DMS53 (cell line): ENCODE results near the gene SLC25A24.
"Not testable (repeated sequence)": the region's sequence is repeated elsewhere in the genome, so short reads cannot be mapped to it uniquely, and the experiment has no call there.

Experiments used
- DNase-seq: peaks from one replicate; lab custom pipeline; 2025; lab: John Stamatoyannopoulos, UW

SLC25A24 gene

DNA sequence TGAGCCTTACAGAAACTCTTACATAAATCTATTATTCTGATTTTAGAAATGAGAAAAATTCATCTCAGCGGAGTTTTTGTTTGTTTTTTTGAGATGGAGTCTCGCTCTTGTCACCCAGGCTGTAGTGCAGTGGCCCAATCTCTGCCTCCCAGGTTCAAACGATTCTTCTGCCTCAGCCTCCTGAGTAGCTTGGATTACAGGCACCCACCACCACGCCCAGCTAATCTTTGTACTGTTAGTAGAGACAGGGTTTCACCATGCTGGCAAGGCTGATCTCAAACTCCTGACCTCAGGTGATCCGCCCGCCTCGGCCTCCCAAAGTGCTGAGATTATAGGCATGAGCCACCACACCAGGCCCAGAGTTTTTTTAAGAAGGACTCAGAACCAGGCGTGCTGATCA is 60.6 kb downstream of the SLC25A24 start:
- DNase-seq = not testable (repeated sequence)

DNA sequence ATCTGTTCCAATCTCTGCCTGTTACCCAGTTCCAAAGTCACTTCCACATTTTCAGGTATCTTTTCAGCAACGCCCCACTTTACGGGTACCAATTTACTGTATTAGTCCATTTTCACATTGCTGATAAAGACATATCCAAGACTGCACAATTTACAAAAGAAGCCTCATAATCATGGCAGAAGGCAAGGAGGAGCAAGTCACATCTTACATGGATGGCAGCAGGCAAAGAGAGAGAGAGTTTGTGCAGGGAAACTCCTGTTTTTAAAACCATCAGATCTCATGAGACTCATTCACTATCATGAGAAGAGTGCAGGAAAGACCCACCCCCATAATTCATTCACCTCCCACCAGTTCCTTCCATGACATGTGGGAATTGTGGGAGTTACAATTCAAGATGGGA is 67.0 kb downstream of the SLC25A24 start:
- not testable (repeated sequence) for DNase-seq

- not testable (repeated sequence) for DNase-seq
Observed at GRCh38 chr1:108132367-108132766, 67.8 kb downstream of the SLC25A24 start.

- not testable (repeated sequence) for DNase-seq
Observed at GRCh38 chr1:108131281-108131680, 68.9 kb downstream of the SLC25A24 start.

GRCh38 chr1:108130794-108131193 is 69.3 kb downstream of the SLC25A24 start:
- no peak for DNase-seq

DNA sequence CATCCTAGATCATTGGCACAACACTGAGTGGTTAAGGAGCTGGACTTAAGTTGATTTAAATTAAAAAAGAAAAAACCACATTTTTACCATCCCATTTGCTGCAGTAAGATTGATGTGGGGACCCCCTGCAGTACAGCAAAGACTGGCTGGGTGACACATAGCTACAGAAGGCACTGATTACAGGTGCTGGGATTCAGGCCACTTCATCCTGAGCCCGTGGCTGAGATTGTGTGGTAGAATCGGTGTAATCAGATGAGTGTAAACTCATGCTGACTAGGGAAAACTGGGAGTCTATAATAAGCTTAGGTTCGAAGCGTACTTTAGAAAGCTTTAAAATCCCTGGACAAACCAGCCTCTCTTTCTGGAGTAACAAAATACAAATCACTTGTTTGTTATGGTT is 70.1 kb downstream of the SLC25A24 start:
- DNase-seq = no peak

DNA sequence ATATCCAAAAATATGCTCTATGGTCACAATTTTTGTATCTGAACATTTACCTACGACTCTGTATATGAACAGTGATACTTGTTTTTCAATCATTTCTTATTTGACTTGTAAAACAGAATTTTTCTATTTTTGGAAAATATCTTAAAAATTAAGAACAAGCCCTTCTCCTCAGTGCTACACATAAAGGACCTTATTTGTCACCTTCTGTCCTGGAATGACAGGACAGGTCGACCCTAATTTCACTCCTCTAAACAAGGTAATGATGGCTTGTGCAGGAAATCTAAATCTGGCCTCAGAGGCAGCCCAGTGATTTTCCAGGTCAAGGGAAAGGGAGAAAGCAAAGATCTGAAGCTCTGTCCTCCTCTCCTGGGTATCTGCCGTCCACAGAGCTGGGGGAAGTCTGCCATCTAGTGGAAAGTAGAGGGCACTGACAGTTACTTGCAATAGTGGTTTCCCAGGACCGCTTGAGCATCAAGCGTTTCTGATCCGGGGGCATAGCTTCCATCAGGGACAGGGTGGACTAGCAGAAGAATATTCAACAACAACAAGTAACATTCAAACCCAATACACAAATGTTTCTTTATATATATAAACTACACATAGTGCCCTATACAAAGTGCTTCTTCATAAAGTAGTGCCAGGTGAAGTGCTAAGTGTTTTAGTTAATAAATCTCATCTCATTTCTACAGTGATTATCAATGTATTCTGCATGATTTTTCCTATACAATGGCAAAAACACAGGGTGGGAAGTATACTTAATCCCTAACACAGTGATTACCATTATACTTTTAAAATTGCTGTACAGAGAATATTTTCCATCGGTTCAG is 74.6 kb downstream of the SLC25A24 start:
- peak; percentile 87 for DNase-seq

- DNase-seq = no peak
Observed at GRCh38 chr1:108124622-108125311, 75.4 kb downstream of the SLC25A24 start.

DNA sequence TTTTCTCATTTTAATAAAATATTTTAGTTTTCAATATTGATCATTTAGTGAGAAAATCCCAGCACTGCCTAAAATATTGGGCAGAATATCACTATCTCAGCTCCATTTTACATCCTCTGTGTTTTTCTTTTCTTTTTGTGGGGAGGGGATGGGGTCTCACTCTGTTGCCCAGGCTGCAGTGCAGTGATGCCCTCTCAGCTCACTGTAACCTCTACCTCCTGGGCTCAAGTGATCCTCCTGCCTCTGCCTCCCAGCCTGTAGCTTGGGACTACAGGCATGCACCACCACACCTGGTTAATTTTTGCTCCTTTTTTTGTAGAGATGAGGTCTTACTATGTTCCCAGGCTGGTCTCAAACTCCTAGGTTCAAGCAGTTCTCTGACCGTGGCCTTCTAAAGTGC is 76.1 kb downstream of the SLC25A24 start:
- DNase-seq = no peak

DNA sequence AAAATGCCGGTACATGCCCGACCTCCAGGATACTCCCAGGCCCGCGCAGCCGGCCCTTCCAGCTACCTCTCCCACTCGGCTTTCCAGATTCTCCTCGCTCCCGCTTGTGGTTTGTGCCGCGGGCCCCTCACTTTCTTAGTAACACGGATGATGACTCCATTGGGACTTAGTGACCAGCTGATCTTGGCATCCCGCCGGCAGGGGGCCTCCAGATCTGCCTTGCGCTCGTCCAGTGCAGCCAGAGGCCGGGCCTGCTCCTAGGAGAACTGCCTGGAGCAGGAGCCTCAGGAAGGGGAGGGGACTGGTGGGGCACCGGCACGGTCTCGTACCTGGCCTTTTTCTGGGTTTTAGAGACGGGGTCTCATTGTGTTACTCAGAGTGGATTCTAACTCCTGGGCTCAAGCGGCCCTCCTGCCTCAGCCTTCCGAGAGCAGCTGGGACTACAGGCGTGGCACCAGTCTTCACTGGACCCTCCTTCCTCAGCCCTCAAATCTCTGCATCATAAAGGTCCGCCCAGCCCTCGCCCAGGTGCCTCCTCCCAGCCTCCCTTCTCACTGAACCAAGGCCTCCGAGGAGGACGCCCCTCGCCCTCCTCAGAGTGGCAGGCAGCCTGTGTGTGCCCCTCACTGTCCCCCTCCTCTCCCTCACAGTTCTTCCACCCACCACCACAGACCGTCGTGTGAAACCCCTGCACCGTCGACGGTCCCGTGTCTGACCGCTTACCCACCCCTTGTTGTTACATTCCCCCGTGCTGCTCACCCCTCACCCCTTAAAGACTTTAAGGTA is 78.6 kb downstream of the SLC25A24 start:
- DNase-seq = no peak

DNA sequence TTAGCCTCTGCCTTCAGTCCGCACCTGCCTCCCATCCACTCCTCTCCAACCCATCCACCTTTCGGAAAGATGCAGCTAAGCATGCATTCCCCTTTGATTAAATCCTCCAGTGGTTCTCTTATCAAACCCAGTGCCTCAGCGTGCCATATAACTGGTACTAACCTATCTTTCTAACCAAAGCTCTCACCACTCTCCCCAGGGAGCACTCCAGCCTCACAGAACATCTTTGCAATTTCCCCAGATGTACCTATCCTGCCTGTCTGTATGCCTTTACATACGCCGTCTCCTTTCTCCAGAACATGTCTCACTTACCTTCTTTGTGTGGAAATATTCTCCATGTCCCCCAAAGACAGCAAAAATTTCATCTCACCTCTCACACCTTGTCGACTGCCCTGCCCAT is 80.0 kb downstream of the SLC25A24 start:
- DNase-seq = no peak

DNA sequence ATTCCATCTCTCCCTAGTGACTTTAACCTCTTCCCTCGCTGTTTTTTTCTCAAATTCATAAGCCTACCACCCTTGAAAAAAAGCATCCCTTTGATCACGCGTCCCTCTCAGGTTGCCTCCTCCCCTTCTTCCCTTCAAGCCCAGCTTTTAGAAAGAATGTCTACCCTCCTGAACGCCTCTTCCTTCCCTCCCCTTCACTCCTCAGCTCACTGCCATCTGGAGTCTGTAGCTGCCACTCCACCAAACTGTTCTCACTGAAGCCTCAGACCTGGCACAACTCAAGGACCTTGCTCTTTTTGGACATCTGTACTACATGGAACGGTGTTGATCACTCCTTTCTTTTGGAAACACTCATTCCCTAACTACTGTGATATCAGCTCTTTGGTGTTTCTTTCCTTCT is 80.6 kb downstream of the SLC25A24 start:
- no peak for DNase-seq

DNA sequence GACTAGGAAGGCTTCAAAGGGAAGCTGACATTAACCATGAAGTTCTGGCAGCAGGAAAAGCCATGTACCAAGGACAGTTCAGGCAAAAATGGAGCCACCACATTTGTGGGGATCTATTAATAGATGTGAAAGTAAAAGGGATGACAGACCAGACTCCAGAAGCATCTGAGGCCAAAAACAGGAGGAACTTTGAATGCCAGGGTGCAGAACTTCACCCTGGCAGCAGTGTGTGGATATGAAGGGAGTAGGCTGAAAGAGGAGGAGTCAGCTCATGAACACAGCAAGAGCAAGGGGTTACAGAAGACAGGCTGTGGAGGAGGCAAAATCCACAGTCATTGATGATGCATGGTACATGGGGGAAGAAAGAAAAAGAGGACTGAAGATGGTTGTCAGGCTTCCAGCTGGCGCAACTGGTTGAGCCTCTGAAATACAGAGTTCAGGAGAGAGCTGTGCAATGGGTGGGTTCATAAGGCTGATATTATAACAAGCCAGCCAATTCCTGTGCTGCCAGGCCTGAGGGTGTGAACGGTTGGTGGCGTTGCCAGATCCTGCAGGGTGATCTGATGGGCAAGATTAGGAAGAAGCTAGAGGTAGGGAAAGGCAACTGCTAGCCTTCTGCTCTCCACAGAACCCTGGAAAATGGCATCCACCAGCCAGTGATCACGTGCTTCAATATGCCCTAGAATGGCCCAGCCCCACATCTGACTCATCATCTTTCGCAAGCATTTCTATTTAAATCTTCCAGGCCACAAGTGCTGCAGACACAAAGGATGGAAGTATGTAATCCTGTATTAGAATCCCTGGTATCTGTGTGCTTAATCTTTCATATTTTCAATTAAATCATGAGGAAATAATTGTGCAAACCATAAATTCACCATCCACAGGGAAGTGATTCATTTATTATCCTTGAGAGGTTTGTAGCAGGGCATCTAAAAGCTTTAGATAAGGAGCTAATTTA is 81.9 kb downstream of the SLC25A24 start:
- DNase-seq = no peak

GRCh38 chr1:108117237-108117636 is 82.9 kb downstream of the SLC25A24 start:
- DNase-seq = no peak

DNA sequence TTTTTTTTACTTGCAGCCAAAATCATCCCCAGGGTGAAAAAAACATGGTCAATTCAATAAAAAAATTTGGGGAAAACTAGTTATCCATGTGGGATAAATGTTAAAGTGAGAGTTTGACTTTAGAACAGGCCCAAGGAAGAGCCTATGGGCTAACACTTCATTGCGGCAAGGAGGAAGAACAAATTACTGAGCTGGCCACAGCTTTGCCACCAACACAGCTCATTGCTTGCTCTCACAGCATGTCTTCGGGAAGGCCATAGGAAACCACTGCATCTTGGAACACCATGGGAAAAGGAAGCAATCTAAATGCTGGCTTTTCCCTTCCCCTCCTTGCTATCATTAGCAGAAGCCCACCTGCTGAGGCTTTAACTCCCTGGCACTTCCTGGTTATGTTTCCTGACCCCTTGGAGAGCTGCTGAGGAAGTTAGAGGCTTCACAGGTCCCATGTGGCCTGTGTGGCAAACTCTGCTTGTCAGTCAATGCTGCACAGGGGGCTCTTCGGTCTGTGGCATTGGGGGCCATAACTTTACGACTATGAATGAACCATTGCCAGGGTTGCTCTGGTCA is 86.0 kb downstream of the SLC25A24 start:
- DNase-seq = no peak

DNA sequence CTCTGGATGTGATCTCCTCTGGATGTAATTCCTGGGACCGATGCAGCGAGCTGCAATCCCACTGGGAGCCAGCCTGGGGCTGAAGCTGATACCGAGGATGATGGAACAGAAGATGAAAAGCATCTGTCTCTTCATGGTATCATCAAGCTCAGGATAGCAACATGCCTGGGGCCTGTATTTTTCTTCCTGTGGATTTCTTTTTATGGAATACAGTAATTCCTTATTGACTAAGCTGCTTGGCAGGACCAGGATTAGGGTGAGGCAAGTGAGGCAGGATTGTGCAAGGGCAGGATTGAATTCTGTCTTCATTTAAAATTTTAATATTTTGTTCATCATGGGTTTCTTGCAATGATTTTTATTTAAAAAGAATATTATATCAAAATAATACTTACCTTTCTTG is 86.6 kb downstream of the SLC25A24 start:
- no peak for DNase-seq

GRCh38 chr1:108109295-108109973 is 90.7 kb downstream of the SLC25A24 start:
- no peak for DNase-seq

- DNase-seq = no peak
Observed at GRCh38 chr1:108108119-108108518, 92.0 kb downstream of the SLC25A24 start.

DNA sequence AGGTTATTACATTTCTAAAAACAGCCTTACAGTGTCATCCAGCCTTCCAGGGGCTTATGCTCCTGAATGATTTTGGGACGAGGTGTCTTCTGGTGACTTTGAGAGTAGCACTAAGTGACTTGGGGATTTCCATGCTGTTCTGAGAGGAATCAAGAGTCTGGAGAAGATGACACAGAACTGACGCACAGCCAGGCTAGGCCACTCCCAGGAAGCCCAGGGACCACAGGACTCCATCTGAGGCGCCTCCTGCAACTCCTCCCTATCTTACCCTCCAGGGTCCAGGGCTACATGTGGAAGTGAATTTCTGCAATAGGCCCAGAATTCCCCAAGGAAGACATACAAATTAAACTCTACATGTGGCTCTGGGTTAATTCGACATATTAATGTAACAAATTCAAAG is 92.5 kb downstream of the SLC25A24 start:
- DNase-seq = no peak

GRCh38 chr1:108106775-108107174 is 93.4 kb downstream of the SLC25A24 start:
- no peak for DNase-seq

DNA sequence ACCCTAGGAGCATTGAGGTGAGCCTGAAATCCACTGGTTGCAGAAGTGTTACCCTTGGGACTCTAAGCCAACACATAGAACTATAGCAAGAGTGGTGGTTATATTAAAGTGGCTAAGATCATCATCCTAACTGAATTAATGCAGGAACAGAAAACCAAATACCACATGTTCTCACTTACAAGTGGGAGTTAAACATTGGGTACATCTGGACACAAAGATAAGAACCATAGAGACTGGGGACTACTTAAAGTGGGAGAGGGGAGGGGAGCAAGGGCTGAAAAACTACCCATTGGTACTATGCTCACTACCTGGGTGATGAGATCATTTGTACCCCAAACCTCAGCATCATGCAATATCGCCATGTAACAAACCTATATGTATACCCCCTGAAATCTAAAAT is 100.0 kb downstream of the SLC25A24 start:
- no peak for DNase-seq
